Thoracic aorta (tissue), 2 donors: ENCODE results near the gene PDXP. TPM values are rescaled to one million over a fixed set of nuclear protein-coding genes. Genes with fewer than 3 reads are reported as not detected.
A peak's percentile ranks its signal among the peaks of the same experiment; 100 is the strongest.

Experiments
- ATAC-seq: fragments of 150-250 bp; one replicate; pipeline ENCODE4 v1.8.0; 2017; ENCODE audit warnings: low read depth; ENCODE audit not compliant: insufficient number of reproducible peaks, low FRiP score
- DNase-seq: peaks from one replicate; pipeline ENCODE4 v3.0.0-alpha.2; 2020; ENCODE audit warnings: low spot score
- H3K27ac ChIP-seq, 2 donors: fragments of 200-600 bp; sonication (generic); 1 replicate in 1 of 2; 2 replicates in 1 of 2; pipeline ENCODE4 v1.5.1; 2016; ENCODE audit warnings: mild to moderate bottlenecking in 2 of 2, moderate library complexity in 2 of 2
- H3K27me3 ChIP-seq: fragments of 200-600 bp; sonication (generic); replicated peaks from 2 replicates; pipeline ENCODE4 v1.6.0; 2016; ENCODE audit warnings: mild to moderate bottlenecking; ENCODE audit not compliant: insufficient read depth
- H3K36me3 ChIP-seq: fragments of 200-600 bp; sonication (generic); one replicate; pipeline ENCODE4 v1.5.1; 2016
- H3K4me1 ChIP-seq, 2 donors: fragments of 200-600 bp; sonication (generic); 1 replicate in 1 of 2; 2 replicates in 1 of 2; pipeline versions ENCODE4 v1.5.1 to v1.6.0; 2016; ENCODE audit warnings: low read depth in 2 of 2, mild to moderate bottlenecking in 1 of 2; ENCODE audit not compliant: control insufficient read depth in 1 of 2
- H3K4me3 ChIP-seq: fragments of 200-600 bp; sonication (generic); 2 replicates; pipeline ENCODE4 v1.5.1; 2016; ENCODE audit warnings: mild to moderate bottlenecking
- H3K9me3 ChIP-seq: fragments of 200-600 bp; sonication (generic); 2 replicates; pipeline ENCODE4 v1.5.1; 2016
- total RNA-seq, 2 donors: library from RNA; depleted of rRNA; stranded (reverse); fragments of >200 nt; gene quantifications; one replicate each; pipeline versions ENCODE4 v1.1.0 to v1.2.3, GENCODE V29; 2016
- TF ChIP-seq, protein P1 (sequence below): fragments of 200-600 bp; sonication (generic); IDR thresholded peaks from one replicate; pipeline ENCODE4 v1.5.1; 2019; ENCODE audit warnings: antibody characterized with exemption

The PDXP gene
- total RNA-seq, 2 donors from 2014 or later: 6.3 to 13.8 TPM

DNA sequence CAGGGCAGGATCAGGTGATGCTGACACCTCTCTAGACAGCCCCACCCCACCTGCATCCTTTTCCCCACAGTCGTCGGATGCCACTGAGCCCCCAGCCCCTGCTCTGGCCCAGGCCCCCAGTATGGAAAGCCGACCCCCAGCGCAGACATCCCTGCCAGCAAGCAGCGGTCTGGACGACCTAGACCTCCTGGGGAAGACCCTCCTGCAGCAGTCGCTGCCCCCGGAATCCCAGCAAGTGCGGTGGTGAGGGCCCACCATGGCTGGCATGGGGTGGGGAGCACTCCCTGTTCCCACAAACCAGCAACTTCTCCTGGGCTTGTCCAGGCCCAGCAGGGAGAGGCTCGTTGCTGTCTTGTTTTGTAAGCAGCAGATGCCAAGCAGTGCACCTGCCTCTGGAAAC lies 28.6 kb upstream of the PDXP start:
- TF ChIP-seq, protein P1, sequence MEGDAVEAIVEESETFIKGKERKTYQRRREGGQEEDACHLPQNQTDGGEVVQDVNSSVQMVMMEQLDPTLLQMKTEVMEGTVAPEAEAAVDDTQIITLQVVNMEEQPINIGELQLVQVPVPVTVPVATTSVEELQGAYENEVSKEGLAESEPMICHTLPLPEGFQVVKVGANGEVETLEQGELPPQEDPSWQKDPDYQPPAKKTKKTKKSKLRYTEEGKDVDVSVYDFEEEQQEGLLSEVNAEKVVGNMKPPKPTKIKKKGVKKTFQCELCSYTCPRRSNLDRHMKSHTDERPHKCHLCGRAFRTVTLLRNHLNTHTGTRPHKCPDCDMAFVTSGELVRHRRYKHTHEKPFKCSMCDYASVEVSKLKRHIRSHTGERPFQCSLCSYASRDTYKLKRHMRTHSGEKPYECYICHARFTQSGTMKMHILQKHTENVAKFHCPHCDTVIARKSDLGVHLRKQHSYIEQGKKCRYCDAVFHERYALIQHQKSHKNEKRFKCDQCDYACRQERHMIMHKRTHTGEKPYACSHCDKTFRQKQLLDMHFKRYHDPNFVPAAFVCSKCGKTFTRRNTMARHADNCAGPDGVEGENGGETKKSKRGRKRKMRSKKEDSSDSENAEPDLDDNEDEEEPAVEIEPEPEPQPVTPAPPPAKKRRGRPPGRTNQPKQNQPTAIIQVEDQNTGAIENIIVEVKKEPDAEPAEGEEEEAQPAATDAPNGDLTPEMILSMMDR: no peak
- Histone ChIP-seq H3K9me3 (no peaks in the 10 kb centered on the region), H3K27me3 (no peaks in the 10 kb centered on the region), H3K4me1 (peaks cover 30 to 46% of the 10 kb centered on the region in 2 donors), H3K36me3 (peaks cover 14% of the 10 kb centered on the region), H3K4me3 (no peak overlapping the region), H3K27ac (no peak overlapping the region)
- ATAC-seq (no peak), DNase-seq (no peak)

DNA sequence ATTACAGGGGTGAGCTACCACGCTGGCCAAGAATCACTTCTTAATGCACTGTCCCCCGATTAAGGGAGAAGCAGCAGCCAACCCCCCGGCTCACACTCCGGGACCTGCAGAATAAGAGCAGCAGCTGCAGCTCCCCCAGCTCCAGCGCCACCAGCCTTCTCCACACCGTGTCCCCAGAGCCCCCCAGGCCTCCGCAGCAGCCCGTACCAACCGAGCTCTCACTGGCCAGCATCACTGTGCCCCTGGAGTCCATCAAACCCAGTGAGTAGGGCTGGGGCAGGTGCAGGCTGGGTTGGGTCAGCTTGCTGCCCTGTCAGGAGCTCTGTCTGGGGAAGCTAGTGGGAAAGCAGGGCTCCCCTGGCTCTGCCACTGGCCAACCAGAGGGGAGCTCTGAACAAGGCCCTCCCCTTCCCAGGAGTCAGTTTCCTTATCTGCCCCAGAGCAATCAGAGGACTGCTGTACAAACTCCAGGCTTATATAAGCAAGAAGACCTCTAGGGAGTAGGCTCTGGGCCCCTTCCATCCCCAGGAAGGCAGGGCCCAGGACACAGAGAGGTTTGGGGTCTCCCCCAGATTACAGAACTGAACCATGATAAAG lies 27.6 kb upstream of the PDXP start:
- no peak overlapping the region for H3K27ac ChIP-seq
- peaks cover 14% of the 10 kb centered on the region for H3K36me3 ChIP-seq
- H3K4me1 ChIP-seq: peaks cover 27 to 41% of the 10 kb centered on the region in 2 donors
- no peak overlapping the region for H3K4me3 ChIP-seq
- ATAC-seq: no peak
- no peaks in the 10 kb centered on the region for H3K27me3 ChIP-seq
- DNase-seq: no peak
- TF ChIP-seq, protein P1: no peak
- no peaks in the 10 kb centered on the region for H3K9me3 ChIP-seq

DNA sequence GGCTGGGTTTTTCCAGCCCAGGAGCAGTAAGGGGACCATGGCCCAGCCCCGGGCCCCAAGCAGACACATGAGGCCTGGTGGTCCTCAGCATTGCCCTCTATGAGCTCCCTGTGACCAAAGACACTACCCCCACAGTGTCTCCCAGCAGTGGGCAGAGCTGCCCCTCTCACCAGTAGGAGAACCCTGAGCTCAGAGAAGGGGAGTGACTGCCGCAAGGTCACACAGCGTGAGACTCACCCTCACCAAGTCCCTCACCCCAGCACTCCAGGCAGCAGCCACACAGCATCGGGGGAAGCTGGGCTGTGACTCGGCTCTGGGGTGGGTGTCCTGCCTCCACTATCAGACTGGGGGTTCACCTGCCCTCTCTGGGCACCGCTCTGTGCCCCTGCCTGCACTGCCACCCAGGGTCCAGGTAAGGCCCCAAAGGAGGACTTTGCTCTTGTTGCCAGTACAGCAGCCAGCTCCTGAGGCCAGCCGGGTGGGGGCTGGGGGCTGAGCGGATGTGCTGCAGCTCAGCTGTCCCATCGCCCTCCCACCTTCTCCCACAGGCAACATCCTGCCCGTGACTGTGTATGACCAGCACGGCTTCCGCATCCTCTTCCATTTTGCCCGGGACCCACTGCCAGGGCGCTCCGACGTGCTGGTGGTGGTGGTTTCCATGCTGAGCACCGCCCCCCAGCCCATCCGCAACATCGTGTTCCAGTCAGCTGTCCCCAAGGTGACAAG lies 26.9 kb upstream of the PDXP start:
- no peak overlapping the region for H3K4me3 ChIP-seq
- peaks cover 14% of the 10 kb centered on the region for H3K36me3 ChIP-seq
- TF ChIP-seq, protein P1: no peak
- H3K27ac ChIP-seq: no peak overlapping the region
- DNase-seq (no peak), ATAC-seq (no peak)
- peaks cover 23 to 35% of the 10 kb centered on the region in 2 donors for H3K4me1 ChIP-seq
- H3K27me3 ChIP-seq: no peaks in the 10 kb centered on the region
- no peaks in the 10 kb centered on the region for H3K9me3 ChIP-seq

DNA sequence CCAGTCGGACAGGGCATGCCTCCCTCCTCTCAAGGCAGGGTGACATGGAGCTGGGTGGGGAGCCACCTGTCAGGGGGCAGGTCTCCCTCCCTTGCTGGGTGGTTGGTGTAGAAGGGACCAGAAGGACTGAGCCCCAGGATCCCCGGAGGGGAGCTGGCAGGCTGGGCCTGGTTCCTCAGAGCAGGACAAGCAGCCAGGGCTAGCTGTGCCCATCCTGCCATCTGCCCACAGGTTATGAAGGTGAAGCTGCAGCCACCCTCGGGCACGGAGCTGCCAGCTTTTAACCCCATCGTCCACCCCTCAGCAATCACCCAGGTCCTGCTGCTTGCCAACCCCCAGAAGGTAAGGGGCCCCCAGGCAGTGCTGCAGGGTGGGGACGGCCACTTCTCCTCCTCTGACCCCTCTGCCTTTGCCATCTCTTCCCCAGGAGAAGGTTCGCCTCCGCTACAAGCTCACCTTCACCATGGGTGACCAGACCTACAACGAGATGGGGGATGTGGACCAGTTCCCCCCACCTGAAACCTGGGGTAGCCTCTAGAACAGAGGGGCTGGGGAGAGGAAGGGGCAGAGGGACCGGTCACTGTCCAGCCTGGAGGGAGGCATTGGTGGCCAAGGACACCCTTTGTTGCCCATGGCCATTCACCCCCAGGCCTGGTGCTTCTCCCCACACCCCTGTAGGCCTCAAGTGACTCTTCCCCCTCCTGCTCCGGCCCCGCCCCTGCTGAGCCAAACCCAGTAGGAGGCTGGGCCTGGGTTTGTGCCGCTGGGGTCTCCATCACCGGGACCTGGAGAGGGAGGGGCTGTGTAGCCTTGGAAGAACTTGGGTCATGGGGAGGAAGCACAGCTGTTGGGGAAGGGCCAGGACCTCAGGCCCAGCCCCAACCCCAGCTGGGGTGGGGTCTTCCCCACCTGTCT lies 26.1 kb upstream of the PDXP start:
- Histone ChIP-seq H3K4me3 (no peak overlapping the region), H3K27ac (peak overlapping the region; percentile 71 to 83), H3K27me3 (no peaks in the 10 kb centered on the region), H3K4me1 (peaks cover 16 to 26% of the 10 kb centered on the region in 2 donors), H3K36me3 (peaks cover 14% of the 10 kb centered on the region), H3K9me3 (no peaks in the 10 kb centered on the region)
- no peak for ATAC-seq
- DNase-seq: no peak
- TF ChIP-seq, protein P1: no peak

DNA sequence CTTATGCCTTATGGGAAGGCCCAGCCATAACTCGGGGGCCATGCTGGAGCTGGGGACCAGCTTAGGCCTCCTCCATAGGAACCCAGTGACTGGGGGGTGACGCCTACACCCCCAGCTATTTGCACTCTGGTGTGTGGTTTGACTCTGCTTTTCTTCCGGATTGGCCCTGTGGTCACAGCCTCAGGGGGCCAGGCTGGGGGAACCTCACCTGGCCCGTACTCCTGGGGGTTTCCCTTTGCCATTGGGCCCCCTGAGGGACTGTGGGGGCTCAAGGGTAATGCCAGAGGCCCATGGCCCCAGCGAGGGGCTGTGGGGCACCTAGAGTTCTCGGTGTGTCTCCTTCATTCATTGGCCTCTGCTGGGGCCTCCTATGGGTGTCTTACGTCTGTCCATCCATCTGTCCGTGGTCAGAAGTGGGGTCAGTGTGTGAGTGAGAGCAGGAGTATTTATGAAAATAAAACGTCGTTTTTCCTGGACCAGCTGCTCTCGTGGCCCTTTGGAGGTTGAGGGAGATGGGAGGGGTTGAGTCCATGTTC lies 25.4 kb upstream of the PDXP start:
- Histone ChIP-seq H3K27me3 (no peaks in the 10 kb centered on the region), H3K4me1 (peaks cover 16 to 22% of the 10 kb centered on the region in 2 donors), H3K36me3 (peaks cover 14% of the 10 kb centered on the region), H3K27ac (peak overlapping the region; percentile 71 to 83), H3K9me3 (no peaks in the 10 kb centered on the region), H3K4me3 (peak overlapping the region; percentile 58)
- ATAC-seq (peak; percentile 5), DNase-seq (no peak)
- TF ChIP-seq, protein P1: no peak
